Lower leg skin (tissue), 3 donors: ENCODE results near the gene FHL2.
"Not testable (repeated sequence)": the region's sequence is repeated elsewhere in the genome, so short reads cannot be mapped to it uniquely, and the experiment has no call there.

Experiments
- POLR2A ChIP-seq, 2 donors: fragments of 450-650 bp; IDR thresholded peaks; one replicate each; pipeline ENCODE4 v1.6.1; 2016 to 2017; ENCODE audit warnings: antibody characterized with exemption in 2 of 2, mild to moderate bottlenecking in 1 of 2, moderate library complexity in 1 of 2
- TF ChIP-seq, protein P1 (sequence below), 3 donors: fragments of 450-650 bp; IDR thresholded peaks; one replicate each; pipeline ENCODE4 v1.5.1; 2016; ENCODE audit warnings: antibody characterized with exemption in 3 of 3, mild to moderate bottlenecking in 3 of 3, moderate library complexity in 2 of 3

DNA sequence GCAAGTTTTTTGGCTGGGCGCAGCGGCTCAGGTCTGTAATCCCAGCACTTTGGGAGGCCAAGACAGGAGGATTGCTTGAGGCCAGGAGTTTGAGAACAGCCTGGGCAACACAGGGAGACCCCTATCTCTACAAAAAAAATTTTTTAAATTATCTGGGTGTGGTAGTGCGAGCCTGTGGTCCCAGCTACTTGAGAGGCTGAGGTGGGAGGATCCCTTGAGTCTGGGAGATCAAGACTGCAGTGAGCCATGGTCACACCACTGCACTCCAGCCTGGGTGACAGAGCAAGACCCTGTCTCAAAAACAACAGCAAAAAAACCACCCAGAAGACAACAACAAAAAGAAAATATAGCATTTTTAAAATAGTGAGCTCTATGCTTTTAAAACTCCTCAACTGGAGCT lies 71.6 kb downstream of the FHL2 start:
- not testable (repeated sequence) for TF ChIP-seq POLR2A (IDR thresholded peaks at IDR 0.05)
- TF ChIP-seq, protein P1, sequence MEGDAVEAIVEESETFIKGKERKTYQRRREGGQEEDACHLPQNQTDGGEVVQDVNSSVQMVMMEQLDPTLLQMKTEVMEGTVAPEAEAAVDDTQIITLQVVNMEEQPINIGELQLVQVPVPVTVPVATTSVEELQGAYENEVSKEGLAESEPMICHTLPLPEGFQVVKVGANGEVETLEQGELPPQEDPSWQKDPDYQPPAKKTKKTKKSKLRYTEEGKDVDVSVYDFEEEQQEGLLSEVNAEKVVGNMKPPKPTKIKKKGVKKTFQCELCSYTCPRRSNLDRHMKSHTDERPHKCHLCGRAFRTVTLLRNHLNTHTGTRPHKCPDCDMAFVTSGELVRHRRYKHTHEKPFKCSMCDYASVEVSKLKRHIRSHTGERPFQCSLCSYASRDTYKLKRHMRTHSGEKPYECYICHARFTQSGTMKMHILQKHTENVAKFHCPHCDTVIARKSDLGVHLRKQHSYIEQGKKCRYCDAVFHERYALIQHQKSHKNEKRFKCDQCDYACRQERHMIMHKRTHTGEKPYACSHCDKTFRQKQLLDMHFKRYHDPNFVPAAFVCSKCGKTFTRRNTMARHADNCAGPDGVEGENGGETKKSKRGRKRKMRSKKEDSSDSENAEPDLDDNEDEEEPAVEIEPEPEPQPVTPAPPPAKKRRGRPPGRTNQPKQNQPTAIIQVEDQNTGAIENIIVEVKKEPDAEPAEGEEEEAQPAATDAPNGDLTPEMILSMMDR (IDR thresholded peaks at IDR 0.05): not testable (repeated sequence)
